RWPE2 (cell line): ENCODE results near the gene MACROD2.

ENCODE experiments used
- ATAC-seq: fragments of 200-7000 bp; cut with Tn5 transposase; 3 replicates; pipeline ENCODE4 v1.9.1; 2021; ENCODE audit warnings: low read depth
- DNase-seq: peaks from one replicate; pipeline ENCODE4 v3.0.0-alpha.2; 2020; ENCODE audit warnings: low spot score
- H3K27ac ChIP-seq: fragments of 450-650 bp; 2 replicates; pipeline ENCODE4 v1.5.1; 2017; ENCODE audit warnings: mild to moderate bottlenecking; ENCODE audit not compliant: poor library complexity, severe bottlenecking
- H3K27me3 ChIP-seq: fragments of 250-450 bp; sonication (Bioruptor Pico); 2 replicates; pipeline ENCODE4 v1.5.1; 2021; ENCODE audit warnings: mild to moderate bottlenecking, moderate library complexity; ENCODE audit not compliant: insufficient read depth, poor library complexity, severe bottlenecking
- H3K36me3 ChIP-seq: fragments of 250-450 bp; sonication (Bioruptor Pico); 2 replicates; pipeline ENCODE4 v1.5.1; 2020; ENCODE audit warnings: low read depth, mild to moderate bottlenecking, moderate library complexity
- H3K4me1 ChIP-seq: fragments of 250-450 bp; sonication (Bioruptor Pico); 2 replicates; pipeline ENCODE4 v1.5.1; 2021; ENCODE audit warnings: mild to moderate bottlenecking, moderate library complexity; ENCODE audit not compliant: insufficient read depth, poor library complexity, severe bottlenecking
- H3K4me3 ChIP-seq: fragments of 250-450 bp; sonication (Bioruptor Pico); 2 replicates; pipeline ENCODE4 v1.5.1; 2021; ENCODE audit warnings: mild to moderate bottlenecking, moderate library complexity; ENCODE audit not compliant: severe bottlenecking
- H3K9me3 ChIP-seq: fragments of 250-450 bp; sonication (Bioruptor Pico); 2 replicates; pipeline ENCODE4 v1.5.1; 2021; ENCODE audit warnings: mild to moderate bottlenecking, moderate library complexity; ENCODE audit not compliant: severe bottlenecking
- CTCF ChIP-seq: fragments of 450-650 bp; IDR thresholded peaks from one replicate; pipeline ENCODE4 v1.5.1; 2017; ENCODE audit warnings: mild to moderate bottlenecking, moderate library complexity; ENCODE audit not compliant: poor library complexity, severe bottlenecking

MACROD2 gene

GRCh38 chr20:14724036-14724435 is 728.7 kb downstream of the MACROD2 start:
- H3K4me1 ChIP-seq: no peaks in the 10 kb centered on the region
- no peak for TF ChIP-seq CTCF
- H3K9me3 ChIP-seq: no peaks in the 10 kb centered on the region
- H3K4me3 ChIP-seq: no peak overlapping the region
- H3K27ac ChIP-seq: no peak overlapping the region
- no peaks in the 10 kb centered on the region for H3K27me3 ChIP-seq
- ATAC-seq: no peak
- no peak for DNase-seq
- H3K36me3 ChIP-seq: no peaks in the 10 kb centered on the region

- H3K27me3 ChIP-seq: no peaks in the 10 kb centered on the region
- H3K36me3 ChIP-seq: no peaks in the 10 kb centered on the region
- H3K4me3 ChIP-seq: no peak overlapping the region
- DNase-seq: no peak
- H3K27ac ChIP-seq: no peak overlapping the region
- no peak for ATAC-seq
- H3K4me1 ChIP-seq: no peaks in the 10 kb centered on the region
- TF ChIP-seq CTCF: no peak
- no peaks in the 10 kb centered on the region for H3K9me3 ChIP-seq
Measured at GRCh38 chr20:14724468-14724867, 729.2 kb downstream of the MACROD2 start.

DNA sequence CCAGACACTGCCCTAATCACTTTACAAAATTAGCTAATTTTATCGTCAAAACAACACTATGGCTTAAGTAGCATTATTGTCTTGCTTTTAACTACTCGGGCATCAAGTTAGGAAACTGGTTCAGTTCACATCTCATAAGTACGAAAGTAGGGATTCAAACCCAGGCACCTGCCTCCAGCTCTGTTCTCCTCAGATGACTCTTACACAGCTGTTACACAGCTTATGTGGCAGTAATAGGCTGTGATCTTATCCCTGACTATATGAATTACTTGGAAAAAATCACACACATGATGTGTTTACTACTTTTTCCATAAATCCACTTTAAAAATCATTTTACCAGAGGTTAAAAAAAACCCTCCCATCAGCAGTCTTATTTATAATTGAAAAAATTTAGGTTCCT is 731.3 kb downstream of the MACROD2 start:
- Histone ChIP-seq H3K4me3 (no peak overlapping the region), H3K27me3 (no peaks in the 10 kb centered on the region), H3K9me3 (no peaks in the 10 kb centered on the region), H3K27ac (no peak overlapping the region), H3K4me1 (no peaks in the 10 kb centered on the region), H3K36me3 (no peaks in the 10 kb centered on the region)
- TF ChIP-seq CTCF: no peak
- DNase-seq (no peak), ATAC-seq (no peak)

GRCh38 chr20:14727485-14728150 is 732.3 kb downstream of the MACROD2 start:
- DNase-seq: no peak
- Histone ChIP-seq H3K27ac (no peak overlapping the region), H3K36me3 (no peaks in the 10 kb centered on the region), H3K4me1 (no peaks in the 10 kb centered on the region), H3K4me3 (no peak overlapping the region), H3K9me3 (no peaks in the 10 kb centered on the region), H3K27me3 (no peaks in the 10 kb centered on the region)
- ATAC-seq: no peak
- TF ChIP-seq CTCF: no peak

- no peak for ATAC-seq
- H3K27ac ChIP-seq: no peak overlapping the region
Measured at GRCh38 chr20:14729390-14729789, 734.1 kb downstream of the MACROD2 start.

More at GRCh38 chr20:14729390-14729789, 734.1 kb downstream of the MACROD2 start:
- no peaks in the 10 kb centered on the region for H3K4me1 ChIP-seq
- H3K36me3 ChIP-seq: no peaks in the 10 kb centered on the region
- H3K9me3 ChIP-seq: no peaks in the 10 kb centered on the region
- no peaks in the 10 kb centered on the region for H3K27me3 ChIP-seq
- H3K4me3 ChIP-seq: no peak overlapping the region
- no peak for DNase-seq
- TF ChIP-seq CTCF: no peak
